Progenitor cell of endocrine pancreas (in vitro differentiated cells): Measurements from ENCODE around the gene PDE5A. TPM values are rescaled to one million over a fixed set of nuclear protein-coding genes. Genes with fewer than 3 reads are reported as not detected.

Experiments
- DNase-seq: peaks from one replicate; pipeline ENCODE4 v3.0.0; 2021; ENCODE audit warnings: low spot score; ENCODE audit not compliant: unreplicated experiment
- H3K27ac Mint-ChIP-seq: 2 replicates; pipeline ENCODE4 v1.8.0; 2021; ENCODE audit warnings: mild to moderate bottlenecking, moderate library complexity, mixed read lengths
- H3K27me3 Mint-ChIP-seq: 2 replicates; pipeline ENCODE4 v1.8.0; 2021; ENCODE audit warnings: mixed read lengths
- H3K36me3 Mint-ChIP-seq: 2 replicates; pipeline ENCODE4 v1.8.0; 2022; ENCODE audit warnings: mixed read lengths; ENCODE audit not compliant: insufficient read depth
- H3K4me1 Mint-ChIP-seq: 2 replicates; pipeline ENCODE4 v1.8.0; 2021; ENCODE audit warnings: low read depth, mixed read lengths
- H3K4me3 Mint-ChIP-seq: 2 replicates; pipeline ENCODE4 v1.8.0; 2021; ENCODE audit warnings: low read depth, mild to moderate bottlenecking, moderate library complexity, mixed read lengths
- H3K9me3 Mint-ChIP-seq: 2 replicates; pipeline ENCODE4 v1.8.0; 2021; ENCODE audit warnings: low read depth, mixed read lengths
- CTCF ChIP-seq: fragments of 200-600 bp; sonication (generic); IDR thresholded peaks from one replicate; pipeline ENCODE4 v1.5.0; 2021; ENCODE audit warnings: antibody characterized with exemption, mild to moderate bottlenecking; ENCODE audit not compliant: unreplicated experiment
- total RNA-seq: library from RNA; stranded (reverse); gene quantifications from 2 replicates; pipeline ENCODE4 v1.2.1, GENCODE V29; 2021

The PDE5A gene
- total RNA-seq, 1 donor from 2014 or later = 44.6 TPM

GRCh38 chr4:119671205-119671604, 42.6 kb upstream of the PDE5A start:
- Mint-ChIP-seq H3K27me3 (no peaks in the 10 kb centered on the region), H3K4me3 (no peak overlapping the region), H3K36me3 (no peaks in the 10 kb centered on the region), H3K27ac (no peak overlapping the region), H3K4me1 (peaks cover 10% of the 10 kb centered on the region), H3K9me3 (peaks cover 4% of the 10 kb centered on the region)
- DNase-seq = no peak
- no peak for TF ChIP-seq CTCF

- TF ChIP-seq CTCF = no peak
- Mint-ChIP-seq H3K27ac (no peak overlapping the region), H3K9me3 (no peaks in the 10 kb centered on the region), H3K4me3 (no peak overlapping the region), H3K27me3 (no peaks in the 10 kb centered on the region), H3K4me1 (peaks cover 13% of the 10 kb centered on the region), H3K36me3 (no peaks in the 10 kb centered on the region)
- DNase-seq = no peak
These were observed 39.2 kb upstream of the PDE5A start for GRCh38 chr4:119667802-119668201.

GRCh38 chr4:119666653-119667091, 38.1 kb upstream of the PDE5A start:
- H3K4me1 Mint-ChIP-seq = peaks cover 9% of the 10 kb centered on the region
- H3K4me3 Mint-ChIP-seq = no peak overlapping the region
- H3K9me3 Mint-ChIP-seq = no peaks in the 10 kb centered on the region
- no peak for TF ChIP-seq CTCF
- no peak overlapping the region for H3K27ac Mint-ChIP-seq
- no peaks in the 10 kb centered on the region for H3K27me3 Mint-ChIP-seq
- no peak for DNase-seq
- no peaks in the 10 kb centered on the region for H3K36me3 Mint-ChIP-seq

GRCh38 chr4:119665752-119666151, 37.1 kb upstream of the PDE5A start:
- Mint-ChIP-seq H3K9me3 (no peaks in the 10 kb centered on the region), H3K4me1 (peaks cover 9% of the 10 kb centered on the region), H3K36me3 (no peaks in the 10 kb centered on the region), H3K27ac (no peak overlapping the region), H3K4me3 (no peak overlapping the region), H3K27me3 (no peaks in the 10 kb centered on the region)
- TF ChIP-seq CTCF = no peak
- no peak for DNase-seq

- no peak for TF ChIP-seq CTCF
- H3K27ac Mint-ChIP-seq = no peak overlapping the region
- H3K9me3 Mint-ChIP-seq = no peaks in the 10 kb centered on the region
- H3K27me3 Mint-ChIP-seq = no peaks in the 10 kb centered on the region
- H3K4me3 Mint-ChIP-seq = no peak overlapping the region
- peaks cover 16% of the 10 kb centered on the region for H3K4me1 Mint-ChIP-seq
- no peak for DNase-seq
- no peaks in the 10 kb centered on the region for H3K36me3 Mint-ChIP-seq
These were observed 35.7 kb upstream of the PDE5A start for GRCh38 chr4:119664168-119664907.
